Subcutaneous abdominal adipose tissue (tissue), 5 donors: ENCODE data around the gene CACFD1.

ENCODE experiments used
- H3K27ac ChIP-seq: one replicate; pipeline ENCODE4 v1.7.0; 2013; ENCODE audit warnings: low read depth, mild to moderate bottlenecking, inconsistent platforms, low read length, moderate library complexity
- H3K27me3 ChIP-seq, 5 donors: one replicate each; pipeline ENCODE4 v1.7.0; 2013; ENCODE audit warnings: low read length in 5 of 5, inconsistent platforms in 1 of 5; ENCODE audit not compliant: control insufficient read depth in 5 of 5, insufficient read depth in 4 of 5
- H3K36me3 ChIP-seq, 5 donors: one replicate each; pipeline ENCODE4 v1.7.0; 2013; ENCODE audit warnings: low read length in 5 of 5; ENCODE audit not compliant: control insufficient read depth in 5 of 5, insufficient read depth in 5 of 5
- H3K4me1 ChIP-seq, 5 donors: one replicate each; pipeline ENCODE4 v1.7.0; 2013; ENCODE audit warnings: low read length in 5 of 5, mild to moderate bottlenecking in 3 of 5, moderate library complexity in 1 of 5; ENCODE audit not compliant: control insufficient read depth in 5 of 5, insufficient read depth in 5 of 5
- H3K4me3 ChIP-seq, 5 donors: one replicate each; pipeline ENCODE4 v1.7.0; 2013; ENCODE audit warnings: low read length in 5 of 5, low read depth in 1 of 5
- H3K9ac ChIP-seq, 5 donors: one replicate each; pipeline ENCODE4 v1.7.0; 2013; ENCODE audit warnings: low read length in 5 of 5, mild to moderate bottlenecking in 4 of 5, moderate library complexity in 3 of 5
- H3K9me3 ChIP-seq, 5 donors: one replicate each; pipeline ENCODE4 v1.7.0; 2013; ENCODE audit warnings: low read length in 5 of 5; ENCODE audit not compliant: control insufficient read depth in 5 of 5
- donor health status: healthy.
- donor health status: healthy.
- donor health status: healthy.
- donor health status: healthy.
- donor health status: healthy.

CACFD1 gene

DNA sequence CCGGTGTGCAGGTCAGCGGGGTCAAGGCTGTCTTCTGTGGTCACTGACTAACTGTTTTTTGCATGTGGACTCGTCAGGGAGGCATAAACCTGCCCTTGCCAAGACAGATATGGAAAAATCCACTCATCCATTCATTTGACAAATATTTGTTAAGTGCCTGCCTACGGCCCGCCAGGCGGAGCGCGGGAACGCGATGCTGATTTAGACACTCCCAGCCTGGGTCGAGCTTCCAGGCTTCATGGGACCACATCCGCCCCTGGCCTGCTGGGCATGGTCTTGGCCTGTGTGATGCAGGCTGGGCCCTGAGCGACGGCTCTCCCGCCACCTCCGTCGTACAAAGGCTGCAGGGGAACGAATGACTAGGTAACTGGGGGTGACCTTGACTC lies 46.9 kb downstream of the CACFD1 start:
- Histone ChIP-seq H3K36me3 (no peaks in the 10 kb centered on the region), H3K4me1 (peaks cover 2 to 29% (median 21%) of the 10 kb centered on the region in 5 donors), H3K9ac (no peak overlapping the region), H3K27ac (no peak overlapping the region), H3K4me3 (no peak overlapping the region), H3K9me3 (peaks cover 4 to 9% (median 6%) of the 10 kb centered on the region in 5 donors), H3K27me3 (peaks cover 2 to 24% (median 6%) of the 10 kb centered on the region in 5 donors)

DNA sequence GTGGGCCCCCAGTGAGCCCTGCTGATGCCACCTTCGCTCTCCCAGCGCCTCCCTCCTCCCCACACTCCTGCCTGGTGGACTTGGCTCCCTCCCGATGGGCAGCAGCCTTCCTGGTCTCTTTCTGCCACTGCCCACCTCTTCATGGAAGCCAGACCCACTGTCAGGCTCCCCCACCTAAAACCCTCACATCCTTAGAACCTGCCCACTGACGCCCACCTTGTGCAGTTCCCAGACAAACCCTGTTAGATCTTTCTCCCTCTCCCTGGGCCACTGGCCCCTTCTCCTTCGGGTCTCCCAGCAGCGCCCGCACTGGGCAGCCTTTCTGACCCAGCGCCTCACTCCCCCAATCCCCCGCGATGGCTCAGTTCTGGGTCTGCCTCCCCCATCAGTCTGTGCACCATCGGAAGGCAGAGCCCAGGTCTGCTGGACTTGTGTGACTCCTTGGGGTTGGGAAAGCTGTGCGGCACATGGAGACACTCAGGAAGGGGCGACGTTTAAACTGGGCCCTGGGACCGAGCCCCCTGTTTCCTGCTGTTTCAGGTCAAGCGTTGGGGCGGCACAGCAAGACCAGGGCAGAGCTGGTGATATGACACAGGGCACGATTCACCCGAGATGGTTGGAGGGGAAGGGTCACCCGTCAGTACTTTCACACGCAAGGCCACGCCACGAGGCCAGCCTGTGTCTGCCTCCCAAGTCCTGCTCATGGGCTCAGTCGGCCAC lies 47.6 kb downstream of the CACFD1 start:
- no peak overlapping the region for H3K27ac ChIP-seq

DNA sequence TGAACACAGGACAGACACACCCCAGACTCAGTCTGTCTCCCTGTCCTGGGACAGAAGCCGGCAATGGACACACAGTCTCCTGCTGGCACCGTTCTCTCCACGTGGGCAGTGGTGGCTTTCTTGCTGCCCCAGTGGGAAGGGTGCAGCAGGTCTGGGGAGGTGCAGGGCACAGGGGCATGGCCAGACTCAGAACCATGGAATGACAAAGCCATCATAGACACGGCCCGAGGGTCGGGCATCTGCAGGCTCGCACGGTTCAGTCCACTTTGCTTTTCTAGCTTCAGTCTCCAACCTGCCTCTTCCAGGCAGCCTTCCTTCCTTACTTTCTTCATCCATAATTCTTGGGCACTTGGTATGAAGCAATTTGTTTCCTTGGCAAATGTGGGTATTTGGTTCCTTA lies 48.3 kb downstream of the CACFD1 start:
- no peaks in the 10 kb centered on the region for H3K36me3 ChIP-seq
- H3K27me3 ChIP-seq: peaks cover 2 to 24% (median 6%) of the 10 kb centered on the region in 5 donors
- peaks cover 0 to 4% (median 0%) of the 10 kb centered on the region in 5 donors for H3K9me3 ChIP-seq
- H3K27ac ChIP-seq: no peak overlapping the region
- no peak overlapping the region for H3K4me3 ChIP-seq
- H3K4me1 ChIP-seq: peaks cover 2 to 29% (median 21%) of the 10 kb centered on the region in 5 donors
- no peak overlapping the region for H3K9ac ChIP-seq

More for the DNA sequence above, 47.6 kb downstream of the CACFD1 start:
- Histone ChIP-seq H3K4me1 (peaks cover 2 to 29% (median 21%) of the 10 kb centered on the region in 5 donors), H3K4me3 (no peak overlapping the region), H3K27me3 (peaks cover 2 to 24% (median 6%) of the 10 kb centered on the region in 5 donors), H3K9me3 (peaks cover 0 to 2% (median 2%) of the 10 kb centered on the region in 5 donors), H3K9ac (no peak overlapping the region), H3K36me3 (no peaks in the 10 kb centered on the region)

DNA sequence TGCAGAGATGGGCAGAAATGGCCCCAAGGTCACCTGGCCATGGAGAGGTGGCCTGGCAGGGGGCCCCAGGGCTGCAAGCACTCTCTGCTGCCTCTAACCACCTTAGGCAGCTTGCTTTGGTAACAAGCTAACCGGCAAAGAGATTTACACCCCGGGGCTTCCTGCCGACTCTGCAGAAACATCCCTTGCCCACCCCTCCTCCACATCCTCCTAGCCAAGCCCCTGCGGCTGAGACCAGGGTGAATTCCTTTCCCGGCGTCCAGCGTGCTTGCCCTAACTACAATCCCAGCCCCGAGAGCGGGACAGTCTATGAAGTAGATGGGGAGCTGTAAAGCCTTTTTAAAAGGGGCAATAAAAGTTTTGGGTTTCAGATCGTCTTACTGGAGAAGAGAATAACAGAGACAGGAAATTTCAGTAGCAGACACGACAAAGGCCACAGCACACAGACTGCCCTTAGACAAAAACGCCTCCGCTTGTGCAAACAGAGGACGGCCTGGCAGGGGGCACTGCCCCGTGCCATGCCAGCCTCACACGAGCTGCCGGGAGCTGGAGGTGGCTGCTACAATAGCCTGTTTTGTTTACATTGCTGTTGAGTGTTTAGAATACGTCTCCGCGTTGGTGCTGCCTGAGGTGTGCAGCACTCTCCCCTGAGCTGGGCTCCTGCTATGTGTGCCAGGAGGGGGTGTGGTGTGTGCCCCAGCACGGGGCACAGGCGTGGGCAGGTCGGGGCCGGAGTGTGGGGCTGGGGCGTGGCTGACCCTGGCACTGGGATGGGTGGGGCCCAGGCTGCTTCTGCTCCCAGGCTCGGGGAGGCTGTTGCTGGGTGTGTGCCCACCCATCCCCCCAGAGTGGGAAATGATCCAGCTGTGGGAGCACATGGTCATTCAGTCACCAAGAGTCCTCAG lies 49.7 kb downstream of the CACFD1 start:
- Histone ChIP-seq H3K27ac (no peak overlapping the region), H3K36me3 (no peaks in the 10 kb centered on the region), H3K9ac (no peak overlapping the region), H3K4me3 (no peak overlapping the region), H3K4me1 (peaks cover 2 to 37% (median 27%) of the 10 kb centered on the region in 5 donors), H3K27me3 (peaks cover 4 to 24% (median 6%) of the 10 kb centered on the region in 5 donors), H3K9me3 (peaks cover 0 to 4% (median 0%) of the 10 kb centered on the region in 5 donors)

DNA sequence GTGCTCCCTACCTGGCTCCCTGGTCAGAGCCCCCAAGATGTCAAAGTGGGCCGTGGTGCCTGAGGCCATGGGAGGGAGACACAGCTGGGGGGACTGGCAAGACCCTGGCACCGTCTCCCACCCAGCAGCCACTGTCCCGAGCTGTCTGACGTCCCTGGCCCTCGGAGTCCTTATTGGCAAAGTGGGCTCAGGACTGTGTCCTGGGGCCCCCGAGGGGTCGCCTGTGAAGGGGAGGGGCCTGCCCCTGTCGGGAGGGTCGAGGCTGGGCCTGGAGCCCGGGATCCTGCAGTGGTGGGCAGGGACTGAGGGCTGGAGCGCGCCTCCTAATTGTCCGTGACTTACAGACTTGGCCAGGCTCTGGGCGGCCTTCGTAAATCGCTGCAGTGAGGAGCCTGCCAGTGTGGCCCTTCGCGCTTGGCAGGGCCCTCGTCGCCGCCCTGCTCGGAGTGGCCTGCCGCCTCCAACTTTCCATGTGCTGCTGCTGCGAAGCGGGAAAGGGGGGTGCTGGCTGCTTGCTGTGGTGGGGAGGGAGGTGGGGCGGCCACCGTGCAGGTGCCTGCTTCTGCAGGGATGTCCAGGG lies 51.2 kb downstream of the CACFD1 start:
- Histone ChIP-seq H3K4me3 (no peak overlapping the region), H3K9me3 (peaks cover 0 to 4% (median 0%) of the 10 kb centered on the region in 5 donors), H3K9ac (no peak overlapping the region), H3K27ac (no peak overlapping the region), H3K27me3 (peaks cover 6 to 38% (median 18%) of the 10 kb centered on the region in 5 donors), H3K4me1 (peaks cover 2 to 31% (median 23%) of the 10 kb centered on the region in 5 donors), H3K36me3 (no peaks in the 10 kb centered on the region)

DNA sequence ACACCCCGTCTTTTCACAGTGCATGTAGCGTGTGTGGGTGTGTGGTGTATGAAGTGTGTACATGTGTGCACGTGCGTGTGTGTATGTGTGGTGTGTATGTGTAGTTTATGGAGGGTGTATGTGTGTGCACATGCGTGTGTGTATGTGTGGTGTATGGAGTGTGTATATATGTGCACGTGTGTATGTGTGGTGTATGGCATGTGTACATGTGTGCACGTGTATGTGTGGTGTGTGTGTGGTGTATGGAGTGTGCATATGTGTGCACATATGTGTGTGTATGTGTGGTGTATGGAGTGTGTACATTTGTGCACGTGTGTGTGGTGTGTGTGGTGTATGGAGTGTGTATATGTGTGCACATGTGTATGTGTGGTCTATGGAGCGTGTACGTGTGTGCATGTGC lies 51.8 kb downstream of the CACFD1 start:
- Histone ChIP-seq H3K9me3 (peaks cover 0 to 4% (median 0%) of the 10 kb centered on the region in 5 donors), H3K9ac (no peak overlapping the region), H3K36me3 (no peaks in the 10 kb centered on the region), H3K4me1 (peaks cover 1 to 26% (median 20%) of the 10 kb centered on the region in 5 donors), H3K27ac (no peak overlapping the region), H3K27me3 (peaks cover 6 to 40% (median 18%) of the 10 kb centered on the region in 5 donors), H3K4me3 (no peak overlapping the region)

DNA sequence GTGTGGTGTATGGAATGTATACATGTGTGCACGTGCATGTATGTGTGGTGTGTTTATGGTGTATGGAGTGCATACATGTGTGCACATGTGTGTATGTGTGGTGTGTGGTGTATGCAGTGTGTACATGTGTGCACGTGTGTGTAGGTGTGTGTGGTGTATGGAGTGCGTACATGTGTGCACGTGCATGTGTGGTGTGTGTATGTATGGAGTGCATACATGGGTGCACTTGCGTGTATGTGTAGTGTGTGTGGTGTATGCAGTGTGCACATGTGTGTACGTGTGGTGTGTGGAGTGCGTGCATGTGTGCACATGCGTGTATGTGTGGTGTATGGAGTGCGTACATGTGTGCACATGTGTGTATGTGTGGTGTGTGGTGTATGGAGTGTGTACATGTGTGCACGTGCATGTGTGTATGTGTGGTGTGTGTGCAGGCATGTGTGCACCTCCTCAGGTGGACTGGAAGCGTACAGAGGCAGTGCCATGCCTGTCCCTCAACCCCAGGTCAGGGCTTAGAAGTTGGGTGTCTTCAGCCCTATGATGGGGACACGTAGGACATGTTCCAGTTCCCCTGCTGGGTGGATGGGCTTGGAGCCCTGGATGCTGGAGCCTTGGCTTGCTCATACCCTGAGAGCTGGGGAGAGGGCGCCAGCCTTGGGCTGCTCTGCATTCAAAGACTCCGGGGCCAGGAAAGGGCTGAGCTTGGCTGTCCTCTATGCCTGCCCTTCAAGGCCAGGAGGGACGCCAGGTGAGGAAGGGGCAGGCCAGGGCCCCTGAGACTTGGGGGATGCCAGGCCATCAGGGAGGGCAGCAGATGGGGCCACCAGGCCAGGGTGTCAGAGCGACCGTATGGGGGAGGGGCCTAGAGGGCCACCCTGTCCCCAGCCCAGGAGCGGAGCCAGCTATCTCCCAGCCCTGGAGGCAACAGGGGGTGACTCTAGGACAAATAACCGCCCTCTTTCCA lies 52.8 kb downstream of the CACFD1 start:
- Histone ChIP-seq H3K4me1 (peaks cover 0 to 22% (median 17%) of the 10 kb centered on the region in 5 donors), H3K36me3 (no peaks in the 10 kb centered on the region), H3K27ac (no peak overlapping the region), H3K4me3 (no peak overlapping the region), H3K9me3 (peaks cover 0 to 4% (median 0%) of the 10 kb centered on the region in 5 donors), H3K27me3 (peaks cover 4 to 36% (median 18%) of the 10 kb centered on the region in 5 donors), H3K9ac (no peak overlapping the region)

DNA sequence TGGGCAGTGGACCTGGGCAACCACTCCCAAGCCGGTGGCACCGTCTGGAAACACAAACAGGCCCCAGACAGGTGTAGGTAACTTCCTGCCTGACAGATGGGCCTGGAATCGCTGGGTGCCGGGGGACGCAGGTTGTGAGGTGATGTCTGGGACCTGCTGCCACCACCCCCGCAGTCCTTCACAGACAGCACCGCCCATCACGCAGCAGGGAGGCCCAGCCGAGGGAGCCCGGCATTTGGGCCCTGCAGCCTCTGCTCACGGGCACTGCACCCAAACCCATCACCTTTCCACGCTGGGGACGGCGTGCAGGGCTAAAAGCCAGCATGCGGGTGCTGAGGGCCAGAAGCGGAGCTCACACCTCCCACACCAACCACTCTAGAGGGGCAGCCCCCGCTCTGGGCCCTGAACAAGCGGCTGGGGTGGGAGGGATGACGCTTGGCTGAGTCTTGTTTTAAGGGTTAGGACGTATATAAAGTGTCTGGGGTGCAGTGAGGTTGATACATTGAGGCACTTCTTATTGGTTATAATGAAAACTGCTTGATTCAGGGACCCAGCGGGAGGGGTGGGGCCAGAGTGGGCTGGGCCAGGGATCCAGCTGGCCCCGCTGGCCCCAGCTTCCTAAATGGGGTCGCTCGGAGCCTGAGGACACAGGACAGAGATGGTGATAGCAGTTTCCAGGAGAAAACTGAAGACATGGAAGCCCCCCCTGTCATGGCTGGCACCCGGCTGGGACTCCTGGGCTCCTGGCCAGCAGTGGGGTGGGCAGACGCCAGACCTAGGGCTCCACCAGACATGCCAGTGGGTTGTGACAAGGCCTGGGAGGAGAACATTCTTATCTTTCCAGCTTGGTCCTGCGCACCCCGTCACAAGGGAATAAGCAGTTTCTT lies 53.7 kb downstream of the CACFD1 start:
- Histone ChIP-seq H3K36me3 (no peaks in the 10 kb centered on the region), H3K4me1 (peaks cover 0 to 22% (median 17%) of the 10 kb centered on the region in 5 donors), H3K27ac (no peak overlapping the region), H3K27me3 (peaks cover 4 to 32% (median 16%) of the 10 kb centered on the region in 5 donors), H3K4me3 (no peak overlapping the region), H3K9ac (peak overlapping the region in 1 of 5 donors; percentile 20), H3K9me3 (peaks cover 0 to 4% (median 0%) of the 10 kb centered on the region in 5 donors)
